GM21619 (cell line): ENCODE results near the gene WDR70.
"Not testable (repeated sequence)": the region's sequence is repeated elsewhere in the genome, so short reads cannot be mapped to it uniquely, and the experiment has no call there.

Experiments
- ATAC-seq: cut with Tn5 transposase; IDR thresholded peaks from one replicate; pipeline ENCODE4 v1.9.1; 2021; ENCODE audit not compliant: unreplicated experiment

Gene WDR70

GRCh38 chr5:37511646-37512045 lies 132.5 kb downstream of the WDR70 start:
- ATAC-seq = no peak

GRCh38 chr5:37514946-37515345 lies 135.8 kb downstream of the WDR70 start:
- ATAC-seq = no peak

GRCh38 chr5:37517686-37518085 lies 138.6 kb downstream of the WDR70 start:
- ATAC-seq = no peak

- not testable (repeated sequence) for ATAC-seq
Observed at GRCh38 chr5:37518356-37518755, 139.2 kb downstream of the WDR70 start.

- no peak for ATAC-seq
Observed at GRCh38 chr5:37519304-37519703, 140.2 kb downstream of the WDR70 start.

GRCh38 chr5:37519807-37520206 lies 140.7 kb downstream of the WDR70 start:
- no peak for ATAC-seq

GRCh38 chr5:37520811-37521210 lies 141.7 kb downstream of the WDR70 start:
- peak; percentile 50 for ATAC-seq

GRCh38 chr5:37532976-37533740 lies 154.0 kb downstream of the WDR70 start:
- ATAC-seq = no peak

GRCh38 chr5:37533851-37534250 lies 154.7 kb downstream of the WDR70 start:
- ATAC-seq = no peak

- ATAC-seq = no peak
Observed at GRCh38 chr5:37539459-37539858, 160.3 kb downstream of the WDR70 start.

- ATAC-seq = no peak
Observed at GRCh38 chr5:37543216-37543615, 164.1 kb downstream of the WDR70 start.

GRCh38 chr5:37549411-37549810 lies 170.3 kb downstream of the WDR70 start:
- no peak for ATAC-seq

- ATAC-seq = no peak
Observed at GRCh38 chr5:37552161-37552560, 173.0 kb downstream of the WDR70 start.

- ATAC-seq = no peak
Observed at GRCh38 chr5:37552770-37553719, 173.9 kb downstream of the WDR70 start.

GRCh38 chr5:37553720-37554404 lies 174.7 kb downstream of the WDR70 start:
- no peak for ATAC-seq

GRCh38 chr5:37554405-37554739 lies 175.3 kb downstream of the WDR70 start:
- no peak for ATAC-seq

GRCh38 chr5:37554938-37555337 lies 175.8 kb downstream of the WDR70 start:
- ATAC-seq = no peak

GRCh38 chr5:37557734-37558293 lies 178.7 kb downstream of the WDR70 start:
- ATAC-seq = no peak

- no peak for ATAC-seq
Observed at GRCh38 chr5:37565062-37565670, 186.0 kb downstream of the WDR70 start.

- ATAC-seq = no peak
Observed at GRCh38 chr5:37567566-37567965, 188.4 kb downstream of the WDR70 start.
